Measurements from ENCODE around the gene CLEC16A.

Gene CLEC16A

DNA sequence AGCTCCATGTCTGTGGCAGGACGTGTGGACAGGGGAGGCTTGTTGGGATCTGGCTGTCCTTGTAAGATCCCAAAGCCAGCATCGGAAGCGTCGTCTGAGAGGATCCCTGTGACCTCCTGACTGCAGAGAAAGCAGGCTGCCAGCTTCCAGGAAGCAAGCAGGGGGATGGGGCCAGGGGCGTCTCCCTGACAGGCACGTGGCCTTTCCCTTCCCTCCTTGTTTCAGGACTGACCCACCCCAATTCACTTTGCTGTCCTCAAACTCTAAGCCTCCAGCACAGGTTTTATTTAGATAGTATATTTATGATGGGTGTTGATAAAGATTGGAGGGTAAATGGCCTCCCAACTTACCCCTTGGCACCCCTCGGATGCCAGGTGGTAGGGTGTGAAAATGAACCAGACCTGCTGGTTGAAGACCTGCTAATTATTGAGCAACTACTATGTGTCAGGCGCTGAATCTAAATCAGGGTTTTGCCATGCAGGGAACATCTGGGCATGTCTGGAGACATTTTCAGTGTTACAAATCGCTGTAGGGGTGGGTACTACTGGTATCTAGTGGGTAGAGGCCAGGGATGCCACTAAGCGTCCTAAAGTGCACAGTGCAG, 287.1 kb downstream of the CLEC16A start:
- DNase-seq = no peak
